B cell (primary cell): ENCODE data around the gene WDR27. TPM values are rescaled to one million over a fixed set of nuclear protein-coding genes. Genes with fewer than 3 reads are reported as not detected.

Experiments used
- ATAC-seq: fragments of 200-7000 bp; cut with Tn5 transposase; one replicate; pipeline ENCODE4 v1.10.0; 2021; ENCODE audit warnings: low read depth, mild to moderate bottlenecking, moderate number of reproducible peaks, moderate library complexity
- CTCF ChIA-PET: fragments of 350-600 bp; sonication (Branson Sonifier 250); formaldehyde crosslinking; loops from one replicate; lab custom pipeline; 2021; ENCODE audit warnings: antibody characterized with exemption, inconsistent platforms; lab: Charles Lee
- POLR2A ChIA-PET: fragments of 350-600 bp; sonication (Branson Sonifier 250); formaldehyde crosslinking; loops from one replicate; lab custom pipeline; 2021; ENCODE audit warnings: antibody characterized with exemption; lab: Charles Lee
- DNase-seq: peaks from one replicate; pipeline ENCODE4 v3.0.0; 2013
- H2AFZ ChIP-seq: 2 replicates; pipeline ENCODE4 v1.6.1; 2012; ENCODE audit warnings: mild to moderate bottlenecking, low read depth, low read length; ENCODE audit not compliant: insufficient read depth, poor library complexity, severe bottlenecking
- H3K27ac ChIP-seq, 2 donors: 1 replicate in 1 of 2; 2 replicates in 1 of 2; pipeline ENCODE4 v1.5.1; 2012 to 2013; ENCODE audit warnings: low read length in 2 of 2, mild to moderate bottlenecking in 2 of 2, moderate library complexity in 1 of 2
- H3K27me3 ChIP-seq, 4 experiments: fragments of 200-600 bp in 1 of 4; sonication (generic) in 1 of 4; replicated peaks in 1 of 4; 1 replicate in 2 of 4; 2 replicates in 2 of 4; pipeline versions ENCODE4 v1.6.1 to v1.7.0; 2013 to 2016; ENCODE audit warnings: low read length in 3 of 4, mild to moderate bottlenecking in 2 of 4, mixed read lengths in 1 of 4, moderate library complexity in 1 of 4; ENCODE audit not compliant: insufficient read depth in 4 of 4, control insufficient read depth in 3 of 4; ENCODE audit errors: control extremely low read depth in 1 of 4
- H3K36me3 ChIP-seq, 2 experiments: replicated peaks in 1 of 2; 1 replicate in 1 of 2; 2 replicates in 1 of 2; pipeline versions ENCODE4 v1.6.1 to v1.7.1; 2013; ENCODE audit warnings: low read length in 1 of 2; ENCODE audit not compliant: insufficient read depth in 2 of 2, control insufficient read depth in 1 of 2; ENCODE audit errors: control extremely low read depth in 1 of 2, extremely low read depth in 1 of 2
- H3K4me1 ChIP-seq, 2 donors: fragments of 200-600 bp in 1 of 2; sonication (generic) in 1 of 2; 1 replicate in 1 of 2; 2 replicates in 1 of 2; pipeline versions ENCODE4 v1.5.1 to v1.6.1; 2013 to 2017; ENCODE audit warnings: low read length in 2 of 2; ENCODE audit not compliant: control insufficient read depth in 2 of 2, insufficient read depth in 2 of 2
- H3K4me2 ChIP-seq: replicated peaks from 2 replicates; pipeline ENCODE3; 2012; ENCODE audit warnings: mild to moderate bottlenecking, low read depth, low read length; ENCODE audit not compliant: poor library complexity, severe bottlenecking
- H3K4me3 ChIP-seq, 5 experiments: fragments of 200-600 bp in 1 of 5; sonication (generic) in 1 of 5; 1 replicate in 3 of 5; 2 replicates in 2 of 5; pipeline versions ENCODE4 v1.5.1 to v1.7.0; 2011 to 2016; ENCODE audit warnings: low read length in 4 of 5, mild to moderate bottlenecking in 4 of 5, low read depth in 2 of 5, control low read depth in 1 of 5, moderate library complexity in 1 of 5; ENCODE audit not compliant: insufficient read depth in 1 of 5; ENCODE audit errors: control extremely low read depth in 1 of 5, extremely low read depth in 1 of 5
- H3K79me2 ChIP-seq: fragments of 200-600 bp; sonication (generic); one replicate; pipeline ENCODE4 v1.6.0; 2016; ENCODE audit warnings: low read length; ENCODE audit not compliant: control insufficient read depth, insufficient read depth
- H3K9ac ChIP-seq: fragments of 200-600 bp; sonication (generic); 2 replicates; pipeline ENCODE4 v1.6.1; 2017; ENCODE audit warnings: mild to moderate bottlenecking, low read length, moderate library complexity
- H3K9me3 ChIP-seq, 3 donors: one replicate each; pipeline versions ENCODE4 v1.6.1 to v1.7.1; 2013; ENCODE audit warnings: low read length in 2 of 3; ENCODE audit not compliant: control insufficient read depth in 2 of 3, insufficient read depth in 1 of 3; ENCODE audit errors: control extremely low read depth in 1 of 3
- H4K20me1 ChIP-seq: 2 replicates; pipeline ENCODE4 v1.6.0; 2012; ENCODE audit warnings: mild to moderate bottlenecking, low read length; ENCODE audit not compliant: insufficient read depth, control insufficient read depth, poor library complexity, severe bottlenecking
- H3K27ac Mint-ChIP-seq: one replicate; pipeline ENCODE4 v1.8.0; 2021; ENCODE audit warnings: mixed read lengths
- H3K27me3 Mint-ChIP-seq: one replicate; pipeline ENCODE4 v1.8.0; 2021; ENCODE audit warnings: mixed read lengths
- H3K4me1 Mint-ChIP-seq: one replicate; pipeline ENCODE4 v1.8.0; 2021; ENCODE audit warnings: mixed read lengths
- H3K4me3 Mint-ChIP-seq: one replicate; pipeline ENCODE4 v1.8.0; 2021; ENCODE audit warnings: mixed read lengths
- H3K9me3 Mint-ChIP-seq: one replicate; pipeline ENCODE4 v1.8.0; 2022; ENCODE audit warnings: mixed read lengths; ENCODE audit not compliant: insufficient read depth
- EZH2 ChIP-seq: IDR thresholded peaks from 2 replicates; pipeline ENCODE4 v1.6.1; 2012; ENCODE audit warnings: borderline replicate concordance, low read depth, mild to moderate bottlenecking, moderate library complexity, low read length; ENCODE audit not compliant: insufficient read depth, poor library complexity, severe bottlenecking
- WGBS: methylation state at CpG from one replicate; pipeline ENCODE4 v1.1.5; 2013; ENCODE audit warnings: missing lambda C conversion rate; ENCODE audit not compliant: insufficient coverage; 5-methylcytosine and 5-hydroxymethylcytosine counted together
- intact Hi-C: fragments of 100-400 bp; cut with micrococcal nuclease; formaldehyde crosslinking; loops from one replicate; pipeline ENCODE4 v1.10.0; 2022
- polyA plus RNA-seq: library from polyadenylated mRNA; depleted of rRNA; stranded (reverse); fragments of >200 nt; gene quantifications from 2 replicates; pipeline ENCODE4 v1.2.3, GENCODE V29; 2012
- total RNA-seq, 2 donors: library from RNA; stranded (reverse); fragments of 120-200 nt in 1 of 2; gene quantifications; 1 replicate in 1 of 2; 2 replicates in 1 of 2; pipeline versions ENCODE4 v1.2.3 to v1.2.4, GENCODE V29; 2013 to 2022
- TF ChIP-seq, protein P1 (sequence below): fragments of 200-600 bp; IDR thresholded peaks from one replicate; pipeline ENCODE4 v1.8.0; 2022; ENCODE audit warnings: antibody characterized with exemption, mild to moderate bottlenecking

The WDR27 gene
- total and polyA plus RNA-seq, 2 donors (not counting 1 experiment from before 2014, with no cell fraction given), result 64.3 to 86.3 TPM

DNA sequence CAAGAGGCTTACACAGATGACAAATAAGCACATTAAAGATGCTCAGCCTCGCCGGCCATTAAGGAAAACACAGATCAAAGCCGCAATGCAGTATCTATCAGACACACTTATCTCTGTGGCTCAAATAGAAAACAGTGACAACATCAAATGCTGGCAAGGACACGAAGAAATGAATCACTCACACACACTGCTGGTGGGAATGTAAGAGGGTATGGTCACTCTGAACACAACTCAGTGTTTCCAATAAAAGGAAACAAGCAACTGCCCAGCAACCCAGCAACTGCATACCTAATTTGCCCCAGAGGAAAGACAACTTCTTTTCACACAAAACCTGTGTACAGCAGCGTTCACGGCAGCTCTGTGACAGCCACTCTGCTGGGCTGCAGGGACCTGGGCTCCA is 155.8 kb downstream of the WDR27 start:
- no peak overlapping the region for H3K4me3 ChIP-seq
- no peaks in the 10 kb centered on the region for H4K20me1 ChIP-seq
- H2AFZ ChIP-seq, result no peak overlapping the region
- peaks cover 0 to 5% (median 4%) of the 10 kb centered on the region in 3 donors for H3K9me3 ChIP-seq
- POLR2A ChIA-PET, result no interaction called here
- DNase-seq (no peak), ATAC-seq (no peak)
- no peak overlapping the region for H3K9ac ChIP-seq
- TF ChIP-seq, protein P1, sequence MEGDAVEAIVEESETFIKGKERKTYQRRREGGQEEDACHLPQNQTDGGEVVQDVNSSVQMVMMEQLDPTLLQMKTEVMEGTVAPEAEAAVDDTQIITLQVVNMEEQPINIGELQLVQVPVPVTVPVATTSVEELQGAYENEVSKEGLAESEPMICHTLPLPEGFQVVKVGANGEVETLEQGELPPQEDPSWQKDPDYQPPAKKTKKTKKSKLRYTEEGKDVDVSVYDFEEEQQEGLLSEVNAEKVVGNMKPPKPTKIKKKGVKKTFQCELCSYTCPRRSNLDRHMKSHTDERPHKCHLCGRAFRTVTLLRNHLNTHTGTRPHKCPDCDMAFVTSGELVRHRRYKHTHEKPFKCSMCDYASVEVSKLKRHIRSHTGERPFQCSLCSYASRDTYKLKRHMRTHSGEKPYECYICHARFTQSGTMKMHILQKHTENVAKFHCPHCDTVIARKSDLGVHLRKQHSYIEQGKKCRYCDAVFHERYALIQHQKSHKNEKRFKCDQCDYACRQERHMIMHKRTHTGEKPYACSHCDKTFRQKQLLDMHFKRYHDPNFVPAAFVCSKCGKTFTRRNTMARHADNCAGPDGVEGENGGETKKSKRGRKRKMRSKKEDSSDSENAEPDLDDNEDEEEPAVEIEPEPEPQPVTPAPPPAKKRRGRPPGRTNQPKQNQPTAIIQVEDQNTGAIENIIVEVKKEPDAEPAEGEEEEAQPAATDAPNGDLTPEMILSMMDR, result no peak
- no peak for TF ChIP-seq EZH2
- Mint-ChIP-seq H3K9me3 (peaks cover 5% of the 10 kb centered on the region), H3K27me3 (no peaks in the 10 kb centered on the region), H3K4me3 (no peak overlapping the region), H3K27ac (no peak overlapping the region), H3K4me1 (no peaks in the 10 kb centered on the region)
- CTCF ChIA-PET, result no interaction called here
- intact Hi-C loops, result no loop called here
- no peaks in the 10 kb centered on the region for H3K79me2 ChIP-seq
- H3K27ac ChIP-seq, result no peak overlapping the region
- H3K27me3 ChIP-seq, result no peaks in the 10 kb centered on the region
- 80% methylated on average over 4 of the region's 6 CpGs for WGBS
- no peaks in the 10 kb centered on the region for H3K4me1 ChIP-seq
- no peaks in the 10 kb centered on the region for H3K36me3 ChIP-seq
- no peak overlapping the region for H3K4me2 ChIP-seq

DNA sequence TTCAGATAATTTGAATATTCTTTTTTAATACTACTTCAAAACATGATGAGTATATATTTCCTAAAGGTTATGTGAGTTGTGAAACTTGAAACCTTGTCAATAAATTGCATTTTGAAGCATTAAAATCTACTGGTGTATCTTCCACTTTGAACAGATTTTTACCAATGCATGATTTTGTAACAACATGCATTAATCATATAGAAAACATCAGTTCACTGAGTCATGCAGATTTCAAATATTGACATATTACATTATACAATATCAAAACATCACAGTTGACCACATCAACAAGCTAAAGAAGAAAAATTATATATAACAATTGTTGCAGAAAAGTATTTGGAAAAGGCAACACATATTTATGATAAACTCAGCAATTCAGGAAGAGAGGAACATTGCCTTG is 158.1 kb downstream of the WDR27 start:
- H3K79me2 ChIP-seq, result no peaks in the 10 kb centered on the region
- H3K4me3 ChIP-seq, result no peak overlapping the region
- ATAC-seq (no peak), DNase-seq (no peak)
- H3K27me3 ChIP-seq, result no peaks in the 10 kb centered on the region
- Mint-ChIP-seq H3K27me3 (no peaks in the 10 kb centered on the region), H3K27ac (no peak overlapping the region), H3K4me1 (no peaks in the 10 kb centered on the region), H3K4me3 (no peak overlapping the region), H3K9me3 (peaks cover 5% of the 10 kb centered on the region)
- POLR2A ChIA-PET, result no interaction called here
- no peaks in the 10 kb centered on the region for H3K36me3 ChIP-seq
- H3K27ac ChIP-seq, result no peak overlapping the region
- no peak overlapping the region for H2AFZ ChIP-seq
- no peaks in the 10 kb centered on the region for H3K4me1 ChIP-seq
- peaks cover 0 to 5% (median 4%) of the 10 kb centered on the region in 3 donors for H3K9me3 ChIP-seq
- TF ChIP-seq, protein P1, result no peak
- no peak for TF ChIP-seq EZH2
- CTCF ChIA-PET, result no interaction called here
- no peak overlapping the region for H3K4me2 ChIP-seq
- intact Hi-C loops, result no loop called here
- no peak overlapping the region for H3K9ac ChIP-seq
- H4K20me1 ChIP-seq, result no peaks in the 10 kb centered on the region
